Fibroblast of villous mesenchyme (primary cell): ENCODE data around the gene GPR151. TPM values are rescaled to one million over a fixed set of nuclear protein-coding genes. Genes with fewer than 3 reads are reported as not detected.

Experiments
- DNase-seq: peaks from one replicate; pipeline ENCODE4 v3.0.0-alpha.2; 2010; ENCODE audit warnings: low read depth
- H3K4me3 ChIP-seq: 2 replicates; pipeline ENCODE4 v1.5.1; 2011; ENCODE audit warnings: low read depth, mild to moderate bottlenecking, low read length
- CTCF ChIP-seq: IDR thresholded peaks from 2 replicates; pipeline ENCODE4 v1.5.1; 2012; ENCODE audit warnings: low read depth, mild to moderate bottlenecking, low read length; ENCODE audit not compliant: insufficient read depth
- total RNA-seq: library from RNA; depleted of rRNA; stranded (reverse); fragments of >200 nt; gene quantifications from 2 replicates; pipeline ENCODE4 v1.2.3, GENCODE V29; 2012

GPR151 gene
- total RNA-seq, 1 donor: not detected

- DNase-seq: peak; percentile 64
- H3K4me3 ChIP-seq: no peak overlapping the region
- TF ChIP-seq CTCF: no peak
Measured at GRCh38 chr5:146510559-146511125, 5.3 kb downstream of the GPR151 start.

- no peak overlapping the region for H3K4me3 ChIP-seq
- TF ChIP-seq CTCF: no peak
- DNase-seq: no peak
Measured at GRCh38 chr5:146507428-146507827, 8.6 kb downstream of the GPR151 start.

GRCh38 chr5:146499680-146500079 is 16.3 kb downstream of the GPR151 start:
- H3K4me3 ChIP-seq: no peak overlapping the region
- no peak for TF ChIP-seq CTCF
- no peak for DNase-seq

GRCh38 chr5:146494656-146495055 is 21.3 kb downstream of the GPR151 start:
- TF ChIP-seq CTCF: no peak
- no peak overlapping the region for H3K4me3 ChIP-seq
- no peak for DNase-seq

GRCh38 chr5:146490089-146490843 is 25.7 kb downstream of the GPR151 start:
- no peak for DNase-seq
- no peak for TF ChIP-seq CTCF
- H3K4me3 ChIP-seq: no peak overlapping the region

- H3K4me3 ChIP-seq: no peak overlapping the region
- no peak for DNase-seq
- TF ChIP-seq CTCF: no peak
Measured at GRCh38 chr5:146484714-146485391, 31.1 kb downstream of the GPR151 start.
